Glutamatergic neuron (in vitro differentiated cells): ENCODE data around the gene GGT1. TPM values are rescaled to one million over a fixed set of nuclear protein-coding genes. Genes with fewer than 3 reads are reported as not detected.
"Not testable (repeated sequence)": the region's sequence is repeated elsewhere in the genome, so short reads cannot be mapped to it uniquely, and the experiment has no call there.

Source experiments
- DNase-seq: peaks from one replicate; pipeline ENCODE4 v3.0.0; 2022
- H3K27ac Mint-ChIP-seq: one replicate; pipeline ENCODE4 v1.8.0; 2020; ENCODE audit warnings: mild to moderate bottlenecking, mixed read lengths, inconsistent platforms; ENCODE audit not compliant: unreplicated experiment
- H3K27me3 Mint-ChIP-seq: one replicate; pipeline ENCODE4 v1.8.0; 2020; ENCODE audit warnings: mild to moderate bottlenecking, moderate library complexity, mixed read lengths, inconsistent platforms; ENCODE audit not compliant: unreplicated experiment
- H3K36me3 Mint-ChIP-seq: one replicate; pipeline ENCODE4 v1.8.0; 2020; ENCODE audit warnings: mild to moderate bottlenecking, mixed read lengths, inconsistent platforms; ENCODE audit not compliant: unreplicated experiment
- H3K4me1 Mint-ChIP-seq: one replicate; pipeline ENCODE4 v1.8.0; 2020; ENCODE audit warnings: mild to moderate bottlenecking, low read depth, mixed read lengths, inconsistent platforms; ENCODE audit not compliant: unreplicated experiment
- H3K4me3 Mint-ChIP-seq: one replicate; pipeline ENCODE4 v1.8.0; 2020; ENCODE audit warnings: mild to moderate bottlenecking, mixed read lengths, inconsistent platforms; ENCODE audit not compliant: unreplicated experiment
- H3K9me3 Mint-ChIP-seq: one replicate; pipeline ENCODE4 v1.8.0; 2020; ENCODE audit warnings: mild to moderate bottlenecking, moderate library complexity, mixed read lengths, inconsistent platforms; ENCODE audit not compliant: unreplicated experiment
- CTCF ChIP-seq: fragments of 200-600 bp; sonication (generic); IDR thresholded peaks from one replicate; pipeline ENCODE4 v1.5.0; 2021; ENCODE audit not compliant: partially characterized antibody, unreplicated experiment
- total RNA-seq: library from RNA; stranded (reverse); fragmentation: NEBNext Ultra II Directional; extraction: Animal tissue kit (Norgen Biotek cat#: 25700); gene quantifications from one replicate; pipeline ENCODE4 v1.2.1, GENCODE V29; 2021; ENCODE audit not compliant: unreplicated experiment

The GGT1 gene
- total RNA-seq, 1 donor from 2014 or later = 3.1 TPM

GRCh38 chr22:24592058-24592850 lies 10.7 kb upstream of the GGT1 start:
- H3K4me1 Mint-ChIP-seq = peaks cover 8% of the 10 kb centered on the region
- peaks cover 5% of the 10 kb centered on the region for H3K27me3 Mint-ChIP-seq
- peaks cover 6% of the 10 kb centered on the region for H3K9me3 Mint-ChIP-seq
- H3K27ac Mint-ChIP-seq = peak overlapping the region; percentile 98
- DNase-seq = peak; percentile 53
- H3K36me3 Mint-ChIP-seq = no peaks in the 10 kb centered on the region
- no peak for TF ChIP-seq CTCF
- H3K4me3 Mint-ChIP-seq = peak overlapping the region; percentile 98

- H3K4me1 Mint-ChIP-seq = peaks cover 8% of the 10 kb centered on the region
- no peaks in the 10 kb centered on the region for H3K36me3 Mint-ChIP-seq
- peak; percentile 94 for DNase-seq
- H3K9me3 Mint-ChIP-seq = peaks cover 6% of the 10 kb centered on the region
- H3K27ac Mint-ChIP-seq = peak within 1 kb of the TSS; percentile 98
- TF ChIP-seq CTCF = no peak
- peaks cover 5% of the 10 kb centered on the region for H3K27me3 Mint-ChIP-seq
- peak within 1 kb of the TSS; percentile 98 for H3K4me3 Mint-ChIP-seq
Measured at GRCh38 chr22:24592851-24593558, 10.0 kb upstream of the GGT1 start, which contains the start of gene LRRC75B. LRRC75B (minus strand) TSS chr22:24593073; CDS start chr22:24593039, 34 bp downstream.

GRCh38 chr22:24593559-24593835 lies 9.5 kb upstream of the GGT1 start:
- H3K4me3 Mint-ChIP-seq = peak overlapping the region; percentile 83
- not testable (repeated sequence) for H3K4me1 Mint-ChIP-seq, H3K27me3 Mint-ChIP-seq

GRCh38 chr22:24593836-24594568 lies 9.0 kb upstream of the GGT1 start:
- no peak for DNase-seq
- H3K27me3 Mint-ChIP-seq = peaks cover 5% of the 10 kb centered on the region
- peaks cover 6% of the 10 kb centered on the region for H3K9me3 Mint-ChIP-seq
- no peak for TF ChIP-seq CTCF
- peak overlapping the region; percentile 52 for H3K27ac Mint-ChIP-seq
- H3K4me1 Mint-ChIP-seq = peaks cover 8% of the 10 kb centered on the region
- peak overlapping the region; percentile 83 for H3K4me3 Mint-ChIP-seq
- H3K36me3 Mint-ChIP-seq = no peaks in the 10 kb centered on the region

More at GRCh38 chr22:24593559-24593835, 9.5 kb upstream of the GGT1 start:
- not testable (repeated sequence) for DNase-seq, H3K9me3 Mint-ChIP-seq, H3K36me3 Mint-ChIP-seq
- peak overlapping the region; percentile 89 for H3K27ac Mint-ChIP-seq

GRCh38 chr22:24594569-24595120 lies 8.3 kb upstream of the GGT1 start:
- no peak overlapping the region for H3K4me3 Mint-ChIP-seq
- H3K9me3 Mint-ChIP-seq = peaks cover 6% of the 10 kb centered on the region
- H3K27ac Mint-ChIP-seq = no peak overlapping the region
- no peak for DNase-seq
- peaks cover 8% of the 10 kb centered on the region for H3K4me1 Mint-ChIP-seq
- H3K36me3 Mint-ChIP-seq = no peaks in the 10 kb centered on the region
- peaks cover 7% of the 10 kb centered on the region for H3K27me3 Mint-ChIP-seq
- no peak for TF ChIP-seq CTCF
